ENCODE measurements around the gene C12orf57. TPM values are rescaled to one million over a fixed set of nuclear protein-coding genes. Genes with fewer than 3 reads are reported as not detected.

Gene C12orf57
- polyA plus RNA-seq, 1 donor from 2014 or later, result 500 TPM

- no peak overlapping the region for H3K9ac ChIP-seq (ENCODE audit: low read length)
- TF ChIP-seq EZH2 (IDR thresholded peaks at IDR 0.05; ENCODE audit: borderline replicate concordance, insufficient read depth, low read length, poor library complexity, severe bottlenecking) (no peak), CTCF (IDR thresholded peaks at IDR 0.05; ENCODE audit: poor library complexity, severe bottlenecking) (peak; percentile 3)
- H3K79me2 ChIP-seq (replicated peaks; ENCODE audit: insufficient read depth, low read length), result no peaks in the 10 kb centered on the region
- no peaks in the 10 kb centered on the region for H3K9me3 ChIP-seq (ENCODE audit: low read length)
- H3K4me3 ChIP-seq (ENCODE audit: low read length), result no peak overlapping the region
- no peaks in the 10 kb centered on the region for H3K36me3 ChIP-seq (ENCODE audit: insufficient read depth, low read length)
- no peak overlapping the region for H2AFZ ChIP-seq (ENCODE audit: low read depth, low read length)
- H3K27ac ChIP-seq (ENCODE audit: low read length), result no peak overlapping the region
- no peak overlapping the region for H3K4me2 ChIP-seq (ENCODE audit: low read length)
- H3F3A ChIP-seq (ENCODE audit: insufficient read depth, low read length, poor library complexity, severe bottlenecking), result no peaks in the 10 kb centered on the region
- no peaks in the 10 kb centered on the region for H3K27me3 ChIP-seq (ENCODE audit: insufficient read depth, low read depth, low read length)
- H4K20me1 ChIP-seq (ENCODE audit: insufficient read depth), result no peaks in the 10 kb centered on the region
- H3K9me2 ChIP-seq (ENCODE audit: insufficient read depth, low read length), result no peaks in the 10 kb centered on the region
These were observed 18.6 kb downstream of the C12orf57 start for GRCh38 chr12:6962285-6963015.

GRCh38 chr12:6963016-6963731 lies 19.4 kb downstream of the C12orf57 start:
- no peak overlapping the region for H3K4me2 ChIP-seq (ENCODE audit: low read length)
- no peaks in the 10 kb centered on the region for H4K20me1 ChIP-seq (ENCODE audit: insufficient read depth)
- no peak overlapping the region for H3K9ac ChIP-seq (ENCODE audit: low read length)
- H2AFZ ChIP-seq (ENCODE audit: low read depth, low read length), result no peak overlapping the region
- H3K27ac ChIP-seq (ENCODE audit: low read length), result no peak overlapping the region
- no peaks in the 10 kb centered on the region for H3K9me3 ChIP-seq (ENCODE audit: low read length)
- TF ChIP-seq EZH2 (IDR thresholded peaks at IDR 0.05; ENCODE audit: borderline replicate concordance, insufficient read depth, low read length, poor library complexity, severe bottlenecking), result no peak
- H3K27me3 ChIP-seq (ENCODE audit: insufficient read depth, low read depth, low read length), result no peaks in the 10 kb centered on the region
- H3K4me3 ChIP-seq (ENCODE audit: low read length), result no peak overlapping the region
- no peaks in the 10 kb centered on the region for H3K36me3 ChIP-seq (ENCODE audit: insufficient read depth, low read length)
- H3F3A ChIP-seq (ENCODE audit: insufficient read depth, low read length, poor library complexity, severe bottlenecking), result no peaks in the 10 kb centered on the region
- no peaks in the 10 kb centered on the region for H3K79me2 ChIP-seq (replicated peaks; ENCODE audit: insufficient read depth, low read length)
- H3K9me2 ChIP-seq (ENCODE audit: insufficient read depth, low read length), result no peaks in the 10 kb centered on the region

- Histone ChIP-seq H3K9me2 (ENCODE audit: insufficient read depth, low read length) (no peaks in the 10 kb centered on the region), H4K20me1 (ENCODE audit: insufficient read depth) (no peaks in the 10 kb centered on the region), H3K27me3 (ENCODE audit: insufficient read depth, low read depth, low read length) (no peaks in the 10 kb centered on the region), H3K79me2 (replicated peaks; ENCODE audit: insufficient read depth, low read length) (peaks cover 2% of the 10 kb centered on the region), H2AFZ (ENCODE audit: low read depth, low read length) (no peak overlapping the region), H3K9me3 (ENCODE audit: low read length) (no peaks in the 10 kb centered on the region), H3K4me3 (ENCODE audit: low read length) (no peak overlapping the region), H3K4me2 (ENCODE audit: low read length) (no peak overlapping the region), H3F3A (ENCODE audit: insufficient read depth, low read length, poor library complexity, severe bottlenecking) (no peaks in the 10 kb centered on the region), H3K9ac (ENCODE audit: low read length) (no peak overlapping the region), H3K36me3 (ENCODE audit: insufficient read depth, low read length) (no peaks in the 10 kb centered on the region), H3K27ac (ENCODE audit: low read length) (no peak overlapping the region)
- TF ChIP-seq EP300 (conservative IDR thresholded peaks at IDR 0.05; ENCODE audit: poor library complexity, severe bottlenecking) (no peak), MXI1 (conservative IDR thresholded peaks at IDR 0.05; ENCODE audit: poor library complexity, severe bottlenecking) (no peak), EZH2 (IDR thresholded peaks at IDR 0.05; ENCODE audit: borderline replicate concordance, insufficient read depth, low read length, poor library complexity, severe bottlenecking) (no peak), CTCF (IDR thresholded peaks at IDR 0.05; ENCODE audit: poor library complexity, severe bottlenecking) (no peak), RAD21 (conservative IDR thresholded peaks at IDR 0.05) (no peak), TAF1 (IDR thresholded peaks at IDR 0.05; ENCODE audit: low read depth) (no peak), SMC3 (conservative IDR thresholded peaks at IDR 0.05; ENCODE audit: poor library complexity) (no peak), REST (IDR thresholded peaks at IDR 0.05; ENCODE audit: borderline replicate concordance) (no peak), POLR2AphosphoS5 (IDR thresholded peaks at IDR 0.05) (no peak)
These were observed 20.1 kb downstream of the C12orf57 start for GRCh38 chr12:6963791-6964413.
